CD4-positive, alpha-beta T cell treated with Interleukin-17A for 4 hours (primary cell): ENCODE data around the gene PRDM11.
"Not testable (repeated sequence)": the region's sequence is repeated elsewhere in the genome, so short reads cannot be mapped to it uniquely, and the experiment has no call there.

Source experiments
- DNase-seq: peaks from one replicate; pipeline ENCODE4 v3.0.0-alpha.2; 2020; ENCODE audit warnings: mixed read lengths

Gene PRDM11

DNA sequence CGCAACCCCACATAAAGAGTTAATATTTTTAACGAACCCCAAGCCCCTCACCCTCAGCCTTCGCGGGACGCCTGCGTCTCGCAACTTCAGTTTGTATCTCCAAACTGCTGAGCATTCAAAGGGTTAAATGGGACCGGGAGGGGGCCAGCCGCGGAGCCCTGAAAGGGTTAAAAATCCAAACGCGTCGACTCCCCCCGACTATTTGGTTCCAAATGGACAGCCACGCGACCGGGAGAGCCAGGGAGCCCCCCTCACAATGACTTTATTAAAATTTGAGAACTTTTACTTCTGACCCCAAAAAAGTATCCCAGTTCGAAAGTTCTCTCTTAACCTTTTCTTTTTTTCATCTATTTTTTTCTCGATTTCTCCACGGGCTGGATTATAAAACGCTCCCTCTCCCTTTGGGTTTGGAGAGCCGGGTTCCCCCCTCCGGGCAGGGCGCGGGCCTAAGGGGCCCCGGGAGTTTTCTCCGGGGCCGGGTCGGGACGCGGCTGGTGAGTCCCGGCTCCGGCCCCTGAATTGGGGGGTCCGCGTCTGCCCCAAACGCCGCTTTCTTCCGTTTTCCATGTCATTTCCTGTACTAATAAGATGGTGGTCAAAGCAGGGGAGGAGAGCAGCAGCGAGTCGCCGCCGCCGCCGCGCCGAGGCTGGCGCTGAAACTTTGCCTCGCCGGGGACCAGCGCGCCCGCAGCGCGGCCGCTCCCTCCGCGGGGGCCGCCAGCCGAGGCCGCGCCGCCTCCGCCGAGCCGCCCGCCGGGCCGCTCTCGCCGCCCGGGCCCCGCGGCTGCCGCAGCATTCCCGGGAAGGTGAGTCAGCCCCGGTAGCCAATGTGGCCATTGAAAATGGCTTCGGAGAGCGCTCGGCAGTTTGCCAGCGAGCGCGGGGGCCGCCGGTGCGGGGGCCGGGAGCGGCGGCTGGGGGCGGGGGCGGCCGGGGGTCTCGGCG lies at the start of gene PRDM11:
TSS of gene PRDM11 (plus strand) at position 568 of the 945 bp plus-strand sequence. CDS start 35,128 bp downstream, outside the sequence.
- peak; percentile 14 for DNase-seq

- peak; percentile 52 for DNase-seq
These were observed 48.5 kb upstream of the PRDM11 start for GRCh38 chr11:45097721-45098493.

DNA sequence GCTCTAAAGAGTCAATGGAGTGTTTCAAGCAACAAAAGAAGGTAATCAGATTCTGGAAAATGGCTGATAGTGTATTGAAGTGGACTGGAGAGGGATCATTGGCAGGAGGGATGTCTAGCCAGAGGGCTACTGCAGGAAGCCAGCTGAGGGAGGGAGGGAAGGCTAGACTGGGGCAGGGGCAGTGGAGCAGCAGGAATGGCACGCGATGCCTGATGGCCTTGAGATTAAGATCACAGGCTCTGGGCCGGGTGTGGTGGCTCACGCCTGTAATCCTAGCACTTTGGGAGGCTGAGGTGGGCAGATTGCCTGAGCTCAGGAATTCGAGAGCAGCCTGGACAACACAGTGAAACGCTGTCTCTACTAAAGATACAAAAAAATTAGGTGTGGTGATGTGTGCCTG lies 47.5 kb upstream of the PRDM11 start:
- no peak for DNase-seq

DNA sequence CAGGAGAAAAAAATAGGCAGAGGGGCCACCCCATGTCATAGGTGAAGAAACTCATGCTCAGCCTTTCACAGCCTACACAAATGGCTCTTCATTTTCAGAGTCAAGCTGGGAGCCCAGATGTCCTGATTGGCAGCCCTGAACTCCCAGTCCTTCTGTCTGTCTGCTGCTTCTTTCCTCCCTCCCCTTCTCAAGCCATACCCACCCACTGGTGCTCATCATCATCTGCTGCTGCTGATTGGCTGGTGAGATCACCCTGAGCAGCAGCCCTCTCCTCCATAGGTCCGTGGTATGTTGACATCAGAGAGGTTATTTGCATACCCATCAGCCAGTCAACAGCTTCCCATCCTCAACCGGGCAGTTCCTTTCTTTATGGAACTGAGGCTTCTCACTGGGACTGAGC lies 46.1 kb upstream of the PRDM11 start:
- no peak for DNase-seq

- no peak for DNase-seq
These were observed 44.1 kb upstream of the PRDM11 start for GRCh38 chr11:45102361-45102809.

DNA sequence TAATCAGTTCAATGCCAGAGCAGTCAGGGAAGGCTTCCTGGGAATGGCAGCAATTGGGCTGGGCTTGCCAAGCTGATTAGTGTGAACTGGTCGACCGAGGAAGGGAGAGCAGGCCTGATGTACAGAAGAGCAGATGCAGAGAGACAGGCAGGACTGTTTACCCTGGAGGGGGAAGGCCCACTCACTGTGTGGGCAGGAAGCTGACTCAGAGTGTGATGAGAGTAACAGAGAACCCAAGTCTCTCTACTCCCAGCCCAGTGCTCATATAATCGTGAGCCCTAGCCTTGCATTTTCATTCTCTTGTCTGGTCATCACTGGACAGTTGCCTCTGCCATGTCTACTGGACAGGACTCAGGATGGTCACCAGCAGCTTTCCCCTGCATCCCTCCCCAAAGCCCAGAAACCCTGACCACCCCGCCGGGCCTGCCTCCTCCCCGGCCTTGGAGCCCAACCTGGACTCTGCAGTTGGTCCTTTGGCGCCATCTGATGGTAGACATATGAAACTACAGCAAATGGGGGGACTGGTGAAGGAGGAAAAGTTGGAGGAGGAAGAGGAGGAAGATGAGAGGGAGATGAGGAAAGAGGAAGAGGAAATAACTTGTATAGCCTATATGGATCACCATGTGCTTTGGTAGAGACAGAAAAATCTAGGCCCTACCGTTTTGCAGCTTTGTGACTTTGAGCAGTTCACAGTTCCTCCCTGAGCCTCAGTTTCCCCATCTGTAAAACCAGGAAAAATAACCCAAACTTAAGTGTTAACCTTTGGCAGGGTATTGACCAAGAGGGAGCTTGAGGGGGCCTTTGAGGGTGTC lies 43.4 kb upstream of the PRDM11 start:
- DNase-seq, result peak; percentile 63

DNA sequence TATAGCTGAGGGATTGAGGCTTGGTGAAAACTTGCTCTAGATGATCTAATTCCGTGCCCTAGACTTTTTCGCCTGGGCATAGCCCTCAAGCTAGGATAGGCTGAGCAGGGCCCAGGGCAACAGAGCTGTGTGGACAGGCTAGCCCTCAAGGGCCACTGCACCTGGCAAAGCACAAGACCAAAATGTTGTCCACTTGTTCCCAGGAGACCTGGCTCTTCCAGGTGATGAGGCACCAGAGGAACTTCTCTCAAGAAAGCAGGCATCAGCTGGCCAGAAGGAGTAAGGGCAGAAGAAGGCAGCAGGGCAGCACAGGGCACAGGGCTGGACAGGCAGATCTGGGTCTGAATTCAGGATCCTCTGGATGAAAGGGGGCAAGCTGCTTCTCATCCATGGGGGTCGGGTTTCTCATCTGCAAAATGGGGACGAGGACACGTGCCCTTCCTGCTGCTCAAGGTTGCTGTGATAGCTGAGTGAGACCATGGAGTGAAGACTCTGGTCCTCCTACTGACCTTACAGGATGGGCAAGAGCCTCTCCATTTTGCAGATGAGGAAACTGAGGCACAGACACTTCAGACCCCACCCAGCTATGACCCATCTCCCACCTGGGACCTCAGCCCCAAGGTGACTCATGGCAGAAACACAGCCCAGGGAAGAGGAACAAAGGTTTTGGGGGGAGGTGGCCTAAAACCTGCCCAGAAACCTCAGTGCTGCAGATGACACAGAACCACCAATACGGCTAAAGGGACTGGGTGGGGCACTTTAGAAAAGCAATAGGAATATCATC lies 42.2 kb upstream of the PRDM11 start:
- no peak for DNase-seq

GRCh38 chr11:45104790-45105084 lies 41.7 kb upstream of the PRDM11 start:
- no peak for DNase-seq

DNA sequence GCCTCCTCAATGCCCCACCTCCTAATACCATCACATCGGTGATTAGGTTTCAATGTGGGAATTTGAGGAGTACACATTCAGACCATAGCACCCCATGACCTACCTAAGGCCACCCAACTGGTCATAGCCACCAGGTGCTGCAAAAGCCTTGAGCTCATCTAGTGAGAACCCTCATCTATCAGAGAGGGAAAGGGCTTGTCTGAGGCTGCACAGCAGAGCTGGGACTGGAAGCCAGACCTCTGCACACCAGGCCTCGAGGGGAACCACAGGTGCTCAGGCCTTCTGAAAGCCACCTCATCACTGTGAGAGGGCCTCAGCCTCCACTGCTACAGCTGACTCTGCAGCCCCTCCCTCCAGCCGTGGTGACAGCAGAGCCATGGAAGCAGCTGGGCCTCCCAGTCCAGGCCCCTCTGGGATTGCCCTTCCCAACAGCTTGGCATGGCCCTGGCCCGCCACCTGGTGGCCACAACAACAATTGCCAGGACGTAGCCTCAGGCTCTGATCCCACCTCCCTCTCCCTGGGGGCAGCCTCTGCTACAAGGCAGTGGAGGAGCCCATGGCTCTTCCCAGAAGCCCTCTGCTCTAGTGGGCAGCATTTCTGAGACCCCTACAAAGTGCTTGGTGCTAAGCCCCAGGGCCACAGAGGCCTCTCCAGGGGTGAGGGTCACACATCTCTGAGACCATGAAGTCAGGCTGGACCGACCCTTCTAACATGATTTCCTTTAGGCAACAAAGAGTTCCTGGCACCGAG lies 41.0 kb upstream of the PRDM11 start:
- DNase-seq, result peak; percentile 75

DNA sequence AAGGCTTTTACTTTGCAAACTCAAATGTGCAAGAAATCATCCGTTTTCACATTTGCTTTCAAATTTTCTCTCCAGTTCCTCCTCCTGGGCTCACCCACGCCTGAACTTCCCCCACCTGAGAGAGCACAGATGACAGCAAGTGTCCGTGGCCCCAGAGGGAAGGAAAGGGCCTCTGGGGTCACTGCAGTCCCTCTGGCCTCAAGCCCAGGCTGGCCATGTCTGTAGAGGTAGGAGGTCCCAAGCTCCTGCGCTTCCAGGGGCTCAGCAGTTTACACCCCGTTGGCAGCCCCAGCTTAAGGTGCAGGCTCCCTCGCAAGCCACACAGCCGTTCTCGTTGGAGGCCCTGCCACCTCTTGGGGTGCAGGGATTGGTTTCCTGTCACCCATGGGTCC lies 40.5 kb upstream of the PRDM11 start:
- DNase-seq, result no peak

- DNase-seq, result no peak
These were observed 40.0 kb upstream of the PRDM11 start for GRCh38 chr11:45106440-45106839.

DNA sequence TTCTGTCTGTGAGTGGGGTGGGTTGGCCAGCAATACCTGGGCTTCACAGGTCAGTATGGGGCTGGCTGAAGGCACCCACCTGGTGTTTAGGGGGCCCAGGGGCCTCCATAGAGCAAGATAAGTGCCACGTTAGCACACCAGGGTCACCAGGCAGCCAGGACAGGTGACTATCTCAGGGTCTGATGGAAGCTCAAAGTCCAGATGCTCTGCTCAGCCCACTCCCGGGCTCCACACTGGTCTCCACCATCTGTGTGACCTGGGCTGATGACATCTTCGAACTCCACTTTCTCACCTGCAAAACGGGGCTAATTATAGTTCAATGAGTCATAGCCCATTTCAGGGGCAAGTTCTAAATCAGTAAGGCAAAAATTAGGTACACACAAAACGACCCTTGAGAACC lies 39.4 kb upstream of the PRDM11 start:
- no peak for DNase-seq

GRCh38 chr11:45108070-45109064 lies 38.1 kb upstream of the PRDM11 start:
- DNase-seq, result no peak

GRCh38 chr11:45109400-45109799 lies 37.0 kb upstream of the PRDM11 start:
- no peak for DNase-seq

- DNase-seq, result peak; percentile 46
These were observed 35.9 kb upstream of the PRDM11 start for GRCh38 chr11:45110562-45110961.

GRCh38 chr11:45113807-45114206 lies 32.6 kb upstream of the PRDM11 start:
- no peak for DNase-seq

GRCh38 chr11:45127836-45128235 lies 18.6 kb upstream of the PRDM11 start:
- not testable (repeated sequence) for DNase-seq

GRCh38 chr11:45133878-45134277 lies 12.6 kb upstream of the PRDM11 start:
- no peak for DNase-seq

- DNase-seq, result no peak
These were observed 5.3 kb upstream of the PRDM11 start for GRCh38 chr11:45141171-45141570.

DNA sequence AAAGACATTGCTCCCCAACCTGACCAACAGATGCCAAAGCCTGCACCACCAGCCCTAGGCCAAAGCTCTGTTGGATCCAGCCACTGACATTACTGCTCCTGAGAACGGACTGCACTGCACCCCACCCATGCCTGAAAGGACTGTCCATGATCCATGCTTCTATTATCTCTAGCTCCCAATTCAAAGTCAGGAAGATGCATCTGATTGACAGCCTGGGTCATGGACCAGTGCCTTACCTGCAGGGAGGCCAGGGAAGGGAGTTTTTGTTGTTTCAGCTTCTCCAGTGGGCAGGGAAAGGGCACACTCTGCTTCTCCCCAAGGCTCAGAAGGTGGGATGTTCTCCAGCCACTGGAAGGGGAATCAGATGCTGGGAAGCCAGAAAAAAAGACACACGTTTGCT lies 4.8 kb upstream of the PRDM11 start:
- no peak for DNase-seq
